Heart left ventricle (tissue), 13 donors: ENCODE measurements around the gene SERPINE3.

ENCODE experiments used
- POLR2A ChIP-seq, 2 donors: fragments of 450-650 bp; IDR thresholded peaks; one replicate each; pipeline ENCODE4 v1.6.1; 2017; ENCODE audit warnings: antibody characterized with exemption in 2 of 2, mild to moderate bottlenecking in 2 of 2, moderate library complexity in 2 of 2
- TF ChIP-seq, protein P1 (sequence below), 12 donors: fragments of 200-600 bp; sonication (generic) in 4 of 12; IDR thresholded peaks; one replicate each; pipeline versions ENCODE4 v1.5.0 to v1.8.0; 2018 to 2022; ENCODE audit warnings: antibody characterized with exemption in 12 of 12, mild to moderate bottlenecking in 5 of 12
- donor health status: ischemic (EF 13 %, LVEDD 7.1; RV severe dilation, severe dysfunction).
- donor health status: DM: no; HTN: yes; CAD: no.
- donor health status: DM: no; HTN: no; CAD: no.
- donor health status: ischemic (EF 25% LVEDD 6.9; RV normal size, moderate dysfunction).
- donor health status: ischemic (EF 25% LVEDD 5.7; RV mildly dilated, moderate dysfunction).
- donor health status: ischemic (EF 35%, LVEDD 5.7; RV mildly dilated, moderate dysfunction).
- donor health status: nonischemic (EF 11% LVEDD 7.7; RV severe dilation, severe dysfunction).
- donor health status: DM: yes; HTN: yes; CAD: no.
- donor health status: PGD.
- donor health status: ischemic (EF 29% LVEDD 5.4; RV normal size, mild dysfunction).
- donor health status: nonischemic (EF 23%, LVEDD 6.1; RV moderate dilation, normal function).

DNA sequence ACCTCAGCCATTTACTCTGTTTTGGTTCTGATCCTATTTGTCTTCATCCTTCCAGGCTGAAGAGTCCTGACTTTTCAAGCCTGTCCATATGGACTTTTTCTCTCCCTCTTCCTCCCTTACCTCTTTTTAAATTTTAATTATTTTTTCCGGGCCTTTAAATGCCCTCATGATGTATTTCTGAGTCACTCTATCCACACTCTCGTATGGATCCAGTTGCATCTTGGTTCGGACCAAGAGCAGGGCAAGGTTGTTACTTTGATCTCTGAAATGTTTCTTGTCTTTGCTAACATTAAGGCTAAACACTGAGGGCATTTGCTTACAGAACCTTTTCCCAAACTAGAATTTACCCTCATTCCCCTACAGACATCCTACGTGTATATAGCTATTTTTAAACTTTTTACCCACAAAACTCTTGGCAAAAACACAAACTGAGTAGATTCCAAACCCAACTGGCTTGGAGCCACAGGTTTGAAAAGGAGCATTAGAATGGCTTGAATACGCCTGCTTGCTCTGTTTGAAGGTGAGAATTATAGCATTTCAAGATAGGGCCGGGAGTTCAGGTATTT is 47.4 kb upstream of the SERPINE3 start:
- TF ChIP-seq, protein P1, sequence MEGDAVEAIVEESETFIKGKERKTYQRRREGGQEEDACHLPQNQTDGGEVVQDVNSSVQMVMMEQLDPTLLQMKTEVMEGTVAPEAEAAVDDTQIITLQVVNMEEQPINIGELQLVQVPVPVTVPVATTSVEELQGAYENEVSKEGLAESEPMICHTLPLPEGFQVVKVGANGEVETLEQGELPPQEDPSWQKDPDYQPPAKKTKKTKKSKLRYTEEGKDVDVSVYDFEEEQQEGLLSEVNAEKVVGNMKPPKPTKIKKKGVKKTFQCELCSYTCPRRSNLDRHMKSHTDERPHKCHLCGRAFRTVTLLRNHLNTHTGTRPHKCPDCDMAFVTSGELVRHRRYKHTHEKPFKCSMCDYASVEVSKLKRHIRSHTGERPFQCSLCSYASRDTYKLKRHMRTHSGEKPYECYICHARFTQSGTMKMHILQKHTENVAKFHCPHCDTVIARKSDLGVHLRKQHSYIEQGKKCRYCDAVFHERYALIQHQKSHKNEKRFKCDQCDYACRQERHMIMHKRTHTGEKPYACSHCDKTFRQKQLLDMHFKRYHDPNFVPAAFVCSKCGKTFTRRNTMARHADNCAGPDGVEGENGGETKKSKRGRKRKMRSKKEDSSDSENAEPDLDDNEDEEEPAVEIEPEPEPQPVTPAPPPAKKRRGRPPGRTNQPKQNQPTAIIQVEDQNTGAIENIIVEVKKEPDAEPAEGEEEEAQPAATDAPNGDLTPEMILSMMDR (IDR thresholded peaks at IDR 0.05) = no peak
- TF ChIP-seq POLR2A (IDR thresholded peaks at IDR 0.05) = no peak
